H9 (cell line): Measurements from ENCODE around the gene MED17. TPM values are rescaled to one million over a fixed set of nuclear protein-coding genes. Genes with fewer than 3 reads are reported as not detected.
"Not testable (repeated sequence)": the region's sequence is repeated elsewhere in the genome, so short reads cannot be mapped to it uniquely, and the experiment has no call there.

Experiments used
- DNase-seq: peaks from one replicate; pipeline ENCODE4 v3.0.0-alpha.2; 2017
- H2AFZ ChIP-seq: one replicate; pipeline ENCODE4 v1.6.1; 2013; ENCODE audit warnings: mild to moderate bottlenecking, low read length, control low read depth, moderate library complexity
- H2AK5ac ChIP-seq: 2 replicates; pipeline ENCODE4 v1.6.1; 2013; ENCODE audit warnings: low read length, control low read depth, mixed read lengths; ENCODE audit not compliant: insufficient read length
- H2BK120ac ChIP-seq: one replicate; pipeline ENCODE4 v1.6.1; 2013; ENCODE audit warnings: low read depth, mild to moderate bottlenecking, low read length, control low read depth, inconsistent platforms; ENCODE audit not compliant: poor library complexity, severe bottlenecking
- H2BK12ac ChIP-seq: 2 replicates; pipeline ENCODE4 v1.6.1; 2013; ENCODE audit warnings: low read length, control low read depth, mixed read lengths, low read depth; ENCODE audit not compliant: insufficient read length
- H2BK15ac ChIP-seq: 2 replicates; pipeline ENCODE4 v1.6.1; 2013; ENCODE audit warnings: low read depth, low read length, control low read depth
- H2BK20ac ChIP-seq: one replicate; pipeline ENCODE4 v1.6.1; 2013; ENCODE audit warnings: low read depth, mild to moderate bottlenecking, low read length, control low read depth, inconsistent platforms; ENCODE audit not compliant: poor library complexity, severe bottlenecking
- H2BK5ac ChIP-seq: 2 replicates; pipeline ENCODE4 v1.6.1; 2013; ENCODE audit warnings: low read length, control low read depth, mixed read lengths; ENCODE audit not compliant: insufficient read length
- H3K14ac ChIP-seq: 2 replicates; pipeline ENCODE4 v1.6.1; 2013; ENCODE audit warnings: low read length, control low read depth; ENCODE audit not compliant: insufficient read depth
- H3K18ac ChIP-seq: 2 replicates; pipeline ENCODE4 v1.6.1; 2013; ENCODE audit warnings: low read depth, mild to moderate bottlenecking, mixed read lengths, low read length, control low read depth; ENCODE audit not compliant: insufficient read length
- H3K23ac ChIP-seq: 2 replicates; pipeline ENCODE4 v1.6.1; 2013; ENCODE audit warnings: low read length, control low read depth, mixed read lengths, low read depth; ENCODE audit not compliant: insufficient read length
- H3K23me2 ChIP-seq: 2 replicates; pipeline ENCODE4 v1.6.1; 2013; ENCODE audit warnings: low read depth, mild to moderate bottlenecking, mixed read lengths, low read length, control low read depth; ENCODE audit not compliant: insufficient read length, poor library complexity, severe bottlenecking
- H3K27ac ChIP-seq: 2 replicates; pipeline ENCODE4 v1.5.1; 2013; ENCODE audit warnings: low read length, control low read depth, mixed read lengths, low read depth; ENCODE audit not compliant: insufficient read length
- H3K27me3 ChIP-seq: 2 replicates; pipeline ENCODE4 v1.6.1; 2013; ENCODE audit warnings: low read length, control low read depth, inconsistent platforms; ENCODE audit not compliant: insufficient read depth
- H3K4ac ChIP-seq: 2 replicates; pipeline ENCODE4 v1.6.1; 2013; ENCODE audit warnings: low read depth, mild to moderate bottlenecking, control low read depth, inconsistent platforms, low read length, moderate library complexity
- H3K4me1 ChIP-seq: 2 replicates; pipeline ENCODE4 v1.6.1; 2013; ENCODE audit warnings: low read length, control low read depth, inconsistent platforms; ENCODE audit not compliant: insufficient read depth
- H3K4me2 ChIP-seq: 2 replicates; pipeline ENCODE4 v1.6.1; 2013; ENCODE audit warnings: low read length, control low read depth, mixed read lengths; ENCODE audit not compliant: insufficient read length, insufficient read depth
- H3K56ac ChIP-seq: 2 replicates; pipeline ENCODE4 v1.6.1; 2013; ENCODE audit warnings: low read depth, mild to moderate bottlenecking, mixed read lengths, low read length, control low read depth; ENCODE audit not compliant: insufficient read length
- H3K79me1 ChIP-seq: 2 replicates; pipeline ENCODE4 v1.6.1; 2013; ENCODE audit warnings: low read depth, mild to moderate bottlenecking, moderate library complexity, low read length, control low read depth, inconsistent platforms; ENCODE audit not compliant: insufficient read depth, poor library complexity, severe bottlenecking
- H3K79me2 ChIP-seq: 2 replicates; pipeline ENCODE4 v1.6.1; 2013; ENCODE audit warnings: low read length, control low read depth, inconsistent platforms; ENCODE audit not compliant: insufficient read depth
- H3K9ac ChIP-seq: 2 replicates; pipeline ENCODE4 v1.6.1; 2013; ENCODE audit warnings: low read length, control low read depth, mixed read lengths; ENCODE audit not compliant: insufficient read length; ENCODE audit errors: extremely low read depth
- H3K9me3 ChIP-seq: one replicate; pipeline ENCODE4 v1.6.1; 2013; ENCODE audit warnings: low read depth, low read length, inconsistent platforms; ENCODE audit not compliant: control insufficient read depth
- H3T11ph ChIP-seq: one replicate; pipeline ENCODE4 v1.6.1; 2013; ENCODE audit warnings: mild to moderate bottlenecking, low read length, control low read depth, inconsistent platforms
- H4K20me1 ChIP-seq: one replicate; pipeline ENCODE4 v1.6.1; 2013; ENCODE audit not compliant: control insufficient read depth, insufficient read length, insufficient read depth
- H4K5ac ChIP-seq: 2 replicates; pipeline ENCODE4 v1.6.1; 2013; ENCODE audit warnings: low read depth, mild to moderate bottlenecking, mixed read lengths, low read length, control low read depth; ENCODE audit not compliant: insufficient read length
- H4K8ac ChIP-seq: replicated peaks from 2 replicates; pipeline ENCODE4 v1.6.1; 2013; ENCODE audit warnings: low read length, control low read depth, mixed read lengths, low read depth; ENCODE audit not compliant: insufficient read length
- H4K91ac ChIP-seq: 2 replicates; pipeline ENCODE4 v1.6.1; 2013; ENCODE audit warnings: low read depth, mild to moderate bottlenecking, moderate library complexity, mixed read lengths, low read length, control low read depth; ENCODE audit not compliant: insufficient read length
- H3K27ac Mint-ChIP-seq, 3 experiments: 2 replicates in 2 of 3; 3 replicates in 1 of 3; pipeline ENCODE4 v1.8.0; 2020 to 2021; ENCODE audit warnings: mixed read lengths in 3 of 3, mild to moderate bottlenecking in 1 of 3, moderate library complexity in 1 of 3
- H3K27me3 Mint-ChIP-seq: 2 replicates; pipeline ENCODE4 v1.8.0; 2021; ENCODE audit warnings: low read depth, mild to moderate bottlenecking, moderate library complexity, mixed read lengths
- H3K36me3 Mint-ChIP-seq, 3 experiments: 2 replicates in 2 of 3; 3 replicates in 1 of 3; pipeline ENCODE4 v1.8.0; 2020 to 2021; ENCODE audit warnings: low read depth in 3 of 3, mixed read lengths in 3 of 3; ENCODE audit not compliant: insufficient read depth in 1 of 3
- H3K4me1 Mint-ChIP-seq, 2 experiments: 2 replicates each; pipeline ENCODE4 v1.8.0; 2020; ENCODE audit warnings: mixed read lengths in 2 of 2
- H3K4me3 Mint-ChIP-seq, 2 experiments: 2 replicates in 1 of 2; 3 replicates in 1 of 2; pipeline ENCODE4 v1.8.0; 2020 to 2021; ENCODE audit warnings: mild to moderate bottlenecking in 2 of 2, mixed read lengths in 2 of 2, moderate library complexity in 1 of 2
- H3K9me3 Mint-ChIP-seq, 2 experiments: 2 replicates in 1 of 2; 3 replicates in 1 of 2; pipeline ENCODE4 v1.8.0; 2020; ENCODE audit warnings: mild to moderate bottlenecking in 2 of 2, mixed read lengths in 2 of 2, moderate library complexity in 1 of 2
- CTCF ChIP-seq: fragments of 200-600 bp; sonication (generic); conservative IDR thresholded peaks from 3 replicates; pipeline ENCODE4 v1.8.0; 2021; ENCODE audit warnings: antibody characterized with exemption, mild to moderate bottlenecking
- WGBS: extraction: QIAGEN DNeasy Blood & Tissue Kit; methylation state at CpG from one replicate; pipeline ENCODE4 v1.1.7; 2013; ENCODE audit warnings: missing lambda C conversion rate, low lambda C conversion rate, mixed read lengths; ENCODE audit not compliant: insufficient read length; ENCODE audit errors: extremely low coverage; 5-methylcytosine and 5-hydroxymethylcytosine counted together
- total RNA-seq: library from RNA; stranded (reverse); gene quantifications from 2 replicates; pipeline ENCODE4 v1.2.1, GENCODE V29; 2021

The MED17 gene
- total RNA-seq, 1 experiment from 2014 or later, result 43.3 TPM

GRCh38 chr11:93744669-93745004 lies 39.4 kb upstream of the MED17 start:
- Histone ChIP-seq H3K23ac (no peak overlapping the region), H3T11ph (no peak overlapping the region), H3K9me3 (no peaks in the 10 kb centered on the region), H2BK15ac (no peak overlapping the region), H3K27me3 (no peaks in the 10 kb centered on the region), H3K4ac (no peak overlapping the region), H4K20me1 (no peaks in the 10 kb centered on the region), H3K56ac (no peak overlapping the region), H3K79me1 (no peaks in the 10 kb centered on the region), H2AK5ac (no peak overlapping the region), H3K79me2 (peaks cover 12% of the 10 kb centered on the region; the same call in 1 of the 2 replicates), H4K91ac (no peak overlapping the region), H3K14ac (no peak overlapping the region), H3K4me1 (no peaks in the 10 kb centered on the region), H4K8ac (no peak overlapping the region), H3K23me2 (peaks cover 11% of the 10 kb centered on the region), H3K9ac (no peak overlapping the region), H2BK20ac (no peak overlapping the region), H3K4me2 (no peak overlapping the region), H3K18ac (no peak overlapping the region), H2BK12ac (no peak overlapping the region), H2AFZ (no peak overlapping the region), H4K5ac (no peak overlapping the region), H2BK120ac (no peak overlapping the region), H3K27ac (no peak overlapping the region), H2BK5ac (no peak overlapping the region)
- H3K9me3 Mint-ChIP-seq, result no peaks in the 10 kb centered on the region; a peak in 1 of 5 replicates
- H3K36me3 Mint-ChIP-seq, result peaks cover 16 to 32% (median 16%) of the 10 kb centered on the region in 3 experiments
- DNase-seq, result no peak
- H3K27ac Mint-ChIP-seq, result peak overlapping the region in 1 of 3 experiments; percentile 72; a peak in 3 of 7 replicates
- no CpG with 5 or more reads among the region's 7 CpGs for WGBS
- TF ChIP-seq CTCF, result no peak
- peak overlapping the region in 1 of 2 experiments; percentile 18; a peak in 1 of 5 replicates for H3K4me3 Mint-ChIP-seq
- peaks cover 8 to 22% of the 10 kb centered on the region in 2 experiments for H3K4me1 Mint-ChIP-seq
- peaks cover 2% of the 10 kb centered on the region; the same call in 1 of the 2 replicates for H3K27me3 Mint-ChIP-seq

GRCh38 chr11:93745005-93745755 lies 38.9 kb upstream of the MED17 start:
- not testable (repeated sequence) for H2BK12ac ChIP-seq, H3K27me3 Mint-ChIP-seq, H3K18ac ChIP-seq, H3K4me2 ChIP-seq, H3K4me3 Mint-ChIP-seq, H2AFZ ChIP-seq, H3K4me1 ChIP-seq, H4K8ac ChIP-seq, H3K56ac ChIP-seq, H3K27ac ChIP-seq, H3K9me3 Mint-ChIP-seq, DNase-seq, H3K23me2 ChIP-seq, H3K9ac ChIP-seq, H2BK5ac ChIP-seq, H4K20me1 ChIP-seq, H4K91ac ChIP-seq, H3K14ac ChIP-seq, H3T11ph ChIP-seq, H2BK15ac ChIP-seq, H3K23ac ChIP-seq, H3K27me3 ChIP-seq, H2AK5ac ChIP-seq, H3K79me2 ChIP-seq, H2BK120ac ChIP-seq, H3K9me3 ChIP-seq, H3K79me1 ChIP-seq, H4K5ac ChIP-seq, H2BK20ac ChIP-seq, H3K4ac ChIP-seq
- Mint-ChIP-seq H3K4me1 (peaks cover 8 to 16% of the 10 kb centered on the region in 2 experiments), H3K27ac (peak overlapping the region; percentile 14 to 72 (median 45); a peak in 4 of 7 replicates), H3K36me3 (peaks cover 10 to 27% (median 11%) of the 10 kb centered on the region in 3 experiments; a peak in 6 of 7 replicates)
- no CpG with 5 or more reads among the region's 12 CpGs for WGBS
